ENCODE measurements around the gene HBD.

GRCh38 chr11:5272395-5273017 lies 38.2 kb upstream of the HBD start:
- TF ChIP-seq POLR2A (IDR thresholded peaks at IDR 0.05; ENCODE audit: low read depth, low read length) (no peak), POLR2AphosphoS5 (IDR thresholded peaks at IDR 0.05; ENCODE audit: low read depth, low read length) (no peak), TAF1 (IDR thresholded peaks at IDR 0.05; ENCODE audit: borderline replicate concordance, low read depth, low read length) (no peak)
